HepG2 (cell line): ENCODE measurements around the gene MBLAC1. TPM values are rescaled to one million over a fixed set of nuclear protein-coding genes. Genes with fewer than 3 reads are reported as not detected.

Source experiments
- ATF3 ChIP-seq: sonication (generic); formaldehyde crosslinking; IDR thresholded peaks from 2 replicates; pipeline ENCODE4 v1.4.0; 2020; ENCODE audit warnings: missing genetic modification reagents
- ATM ChIP-seq: fragments of 450-650 bp; IDR thresholded peaks from 2 replicates; pipeline ENCODE4 v1.7.1; 2017; ENCODE audit warnings: mild to moderate bottlenecking, borderline replicate concordance
- CBX2 ChIP-seq, 2 experiments: fragments of 200-600 bp in 1 of 2; sonication (generic); formaldehyde crosslinking in 1 of 2; IDR thresholded peaks; 2 replicates each; pipeline versions ENCODE4 v1.7.0 to v1.8.1; 2018 to 2022; ENCODE audit warnings: low read depth in 2 of 2, low read length in 1 of 2, mild to moderate bottlenecking in 1 of 2, missing genetic modification reagents in 1 of 2
- DZIP1 ChIP-seq: sonication (generic); formaldehyde crosslinking; IDR thresholded peaks from 2 replicates; pipeline ENCODE4 v1.5.0; 2020; ENCODE audit warnings: mild to moderate bottlenecking, missing genetic modification reagents
- KLF13 ChIP-seq: sonication (generic); formaldehyde crosslinking; IDR thresholded peaks from 2 replicates; pipeline ENCODE4 v1.4.0; 2020; ENCODE audit warnings: mild to moderate bottlenecking, missing genetic modification reagents
- MIER2 ChIP-seq: IDR thresholded peaks from 2 replicates; pipeline ENCODE4 v1.6.1; 2016; ENCODE audit warnings: missing biosample characterization, missing genetic modification reagents
- MXD3 ChIP-seq: IDR thresholded peaks from 2 replicates; pipeline ENCODE4 v1.6.1; 2016; ENCODE audit warnings: mild to moderate bottlenecking, missing biosample characterization, missing genetic modification reagents
- PLSCR1 ChIP-seq: sonication (generic); formaldehyde crosslinking; IDR thresholded peaks from 2 replicates; pipeline ENCODE4 v1.5.0; 2020; ENCODE audit warnings: missing genetic modification reagents, mild to moderate bottlenecking, borderline replicate concordance
- POGZ ChIP-seq: sonication (generic); formaldehyde crosslinking; IDR thresholded peaks from 2 replicates; pipeline ENCODE4 v1.4.0; 2020; ENCODE audit warnings: mild to moderate bottlenecking, missing genetic modification reagents
- SATB2 ChIP-seq: sonication (generic); formaldehyde crosslinking; IDR thresholded peaks from 2 replicates; pipeline ENCODE4 v1.5.0; 2020; ENCODE audit warnings: missing genetic modification reagents
- ZBTB40 ChIP-seq, 2 experiments: fragments of 450-650 bp in 1 of 2; sonication (generic) in 1 of 2; formaldehyde crosslinking in 1 of 2; IDR thresholded peaks; 2 replicates each; pipeline versions ENCODE4 v1.6.1 to v1.8.0; 2016 to 2022; ENCODE audit warnings: antibody characterized with exemption in 1 of 2, mild to moderate bottlenecking in 1 of 2, missing genetic modification reagents in 1 of 2
- ZNF121 ChIP-seq: sonication (generic); formaldehyde crosslinking; IDR thresholded peaks from 2 replicates; pipeline ENCODE4 v1.5.0; 2020; ENCODE audit warnings: mild to moderate bottlenecking, missing genetic modification reagents
- ZNF253 ChIP-seq: sonication (generic); formaldehyde crosslinking; IDR thresholded peaks from 2 replicates; pipeline ENCODE4 v1.8.0; 2022; ENCODE audit warnings: mild to moderate bottlenecking, missing genetic modification reagents, borderline replicate concordance
- ZNF34 ChIP-seq: sonication (generic); formaldehyde crosslinking; IDR thresholded peaks from 2 replicates; pipeline ENCODE4 v1.4.0; 2020; ENCODE audit warnings: mild to moderate bottlenecking, missing genetic modification reagents, borderline replicate concordance
- ZNF572 ChIP-seq: sonication (generic); formaldehyde crosslinking; IDR thresholded peaks from 2 replicates; pipeline ENCODE4 v1.5.1; 2020; ENCODE audit warnings: mild to moderate bottlenecking, missing genetic modification reagents
- ZNF773 ChIP-seq: sonication (generic); formaldehyde crosslinking; IDR thresholded peaks from 2 replicates; pipeline ENCODE4 v1.4.0; 2020; ENCODE audit warnings: missing genetic modification reagents, borderline replicate concordance
- polyA plus RNA-seq, 8 experiments: library from polyadenylated mRNA; depleted of rRNA in 3 of 8; stranded (reverse) in 7 of 8; unstranded in 1 of 8; fragments of >200 nt; fragmentation: Illumina TruSeq in 4 of 8; extraction: Trizol in 4 of 8; gene quantifications; 2 replicates each; pipeline versions ENCODE4 v1.2.1 to v1.2.3, GENCODE V29; 2011 to 2016; ENCODE audit warnings: low read depth in 4 of 8, missing spikeins in 1 of 8, mixed read lengths in 1 of 8; ENCODE audit not compliant: insufficient read depth in 1 of 8
- total RNA-seq, 5 experiments: library from RNA; depleted of rRNA; stranded (reverse); fragments of >200 nt; fragmentation: Illumina TruSeq; extraction: Trizol; gene quantifications; 2 replicates each; pipeline ENCODE4 v1.2.3, GENCODE V29; 2016; ENCODE audit warnings: low read depth in 1 of 5

MBLAC1 gene
- total and polyA plus RNA-seq, 2 of the 13 experiments (the other 11 are each of a cell fraction or from before 2014, with no cell fraction given): 0.79 to 2.1 TPM

- TF ChIP-seq DZIP1 (CRISPR knock-in tag) (0 out of 2 replicates have a peak, but pooled peaks have one; percentile 49), MXD3 (CRISPR knock-in tag) (no peak), MIER2 (no peak), ZNF34 (no peak), ATM (no peak), CBX2 (IDR thresholded peaks at IDR 0.05; ENCODE audit: low read depth, low read length) (no peak), CBX2 (CRISPR knock-in tag; IDR thresholded peaks at IDR 0.05; ENCODE audit: low read depth) (no peak), PLSCR1 (CRISPR knock-in tag) (no peak), ZNF253 (CRISPR knock-in tag) (no peak), SATB2 (CRISPR knock-in tag) (no peak), KLF13 (CRISPR knock-in tag) (no peak), ZNF773 (no peak), ZBTB40 (IDR thresholded peaks at IDR 0.05) (no peak), ZBTB40 (CRISPR knock-in tag; IDR thresholded peaks at IDR 0.05) (peak; percentile 61), ATF3 (CRISPR knock-in tag) (no peak), POGZ (CRISPR knock-in tag) (no peak), ZNF121 (CRISPR knock-in tag) (no peak), ZNF572 (CRISPR knock-in tag) (no peak)
These were observed 21.4 kb downstream of the MBLAC1 start (continued) for GRCh38 chr7:100148225-100148558.
